ENCODE measurements around the gene CLIP3. TPM values are rescaled to one million over a fixed set of nuclear protein-coding genes. Genes with fewer than 3 reads are reported as not detected.

The CLIP3 gene
- polyA plus RNA-seq, 3 donors: 51.9 to 54.0 (median 53.7) TPM

Other genes starting within 250 kb of the CLIP3 start
- gene PRODH2, start 220.0 kb downstream of the CLIP3 start, polyA plus RNA-seq (ENCODE audit: insufficient read length in 3 of 3): 10 to 100 TPM; 28.7 to 50.1 (median 42.4) TPM
- gene NPHS1, start 180.4 kb downstream of the CLIP3 start, polyA plus RNA-seq (ENCODE audit: insufficient read length in 3 of 3): 100 to 1,000 TPM; 138 to 184 (median 158) TPM
- gene KIRREL2, start 176.0 kb downstream of the CLIP3 start, polyA plus RNA-seq (ENCODE audit: insufficient read length in 3 of 3): 10 to 100 TPM in 1 of 3 donors, 1 to 10 TPM in 2; 9.5 to 12.0 (median 9.6) TPM
- gene APLP1, start 164.3 kb downstream of the CLIP3 start, polyA plus RNA-seq (ENCODE audit: insufficient read length in 3 of 3): 10 to 100 TPM; 24.2 to 27.4 (median 27.3) TPM
- 1 to 10 TPM; 2.4 to 5.9 (median 3.6) TPM for gene NFKBID, start 132.3 kb downstream of the CLIP3 start, polyA plus RNA-seq (ENCODE audit: insufficient read length in 3 of 3)
- gene HCST, start 130.3 kb downstream of the CLIP3 start, polyA plus RNA-seq (ENCODE audit: insufficient read length in 3 of 3): 1 to 10 TPM; 3.3 to 5.4 (median 5.3) TPM
- gene TYROBP, start 124.6 kb downstream of the CLIP3 start, polyA plus RNA-seq (ENCODE audit: insufficient read length in 3 of 3): 10 to 100 TPM in 2 of 3 donors, 1 to 10 TPM in 1; 9.0 to 14.3 (median 11.9) TPM
- gene LRFN3, start 96.5 kb downstream of the CLIP3 start, polyA plus RNA-seq (ENCODE audit: insufficient read length in 3 of 3): 10 to 100 TPM in 2 of 3 donors, 1 to 10 TPM in 1; 8.2 to 13.9 (median 13.3) TPM
- 10 to 100 TPM; 10.6 to 15.7 (median 15.3) TPM for gene SDHAF1, start 37.7 kb downstream of the CLIP3 start, polyA plus RNA-seq (ENCODE audit: insufficient read length in 3 of 3)
- 10 to 100 TPM in 2 of 3 donors, 1 to 10 TPM in 1; 9.8 to 16.4 (median 11.8) TPM for gene SYNE4, start 24.1 kb downstream of the CLIP3 start, polyA plus RNA-seq (ENCODE audit: insufficient read length in 3 of 3)
- gene ALKBH6, start 18.7 kb downstream of the CLIP3 start, polyA plus RNA-seq (ENCODE audit: insufficient read length in 3 of 3): 10 to 100 TPM; 14.0 to 15.8 (median 15.4) TPM
- gene THAP8, start 21.4 kb upstream of the CLIP3 start, polyA plus RNA-seq (ENCODE audit: insufficient read length in 3 of 3): 10 to 100 TPM in 2 of 3 donors, 1 to 10 TPM in 1; 9.0 to 14.8 (median 13.9) TPM
- 1 to 10 TPM; 4.4 to 6.2 (median 5.0) TPM for gene WDR62, start 22.0 kb upstream of the CLIP3 start, polyA plus RNA-seq (ENCODE audit: insufficient read length in 3 of 3)
- gene OVOL3, start 78.3 kb upstream of the CLIP3 start, polyA plus RNA-seq (ENCODE audit: insufficient read length in 3 of 3): not detected
- 10 to 100 TPM; 46.2 to 58.4 (median 49.9) TPM for gene POLR2I, start 82.0 kb upstream of the CLIP3 start, polyA plus RNA-seq (ENCODE audit: insufficient read length in 3 of 3)
- gene TBCB, start 82.6 kb upstream of the CLIP3 start, polyA plus RNA-seq (ENCODE audit: insufficient read length in 3 of 3): 100 to 1,000 TPM; 107 to 146 (median 119) TPM
- 100 to 1,000 TPM; 522 to 608 (median 545) TPM for gene CAPNS1, start 107.2 kb upstream of the CLIP3 start, polyA plus RNA-seq (ENCODE audit: insufficient read length in 3 of 3)
- gene COX7A1, start 119.6 kb upstream of the CLIP3 start, polyA plus RNA-seq (ENCODE audit: insufficient read length in 3 of 3): 10 to 100 TPM; 16.5 to 30.8 (median 30.2) TPM
- gene ZNF565, start 181.8 kb upstream of the CLIP3 start, polyA plus RNA-seq (ENCODE audit: insufficient read length in 3 of 3): 1 to 10 TPM; 7.0 to 7.8 (median 7.0) TPM
- gene ZNF146, start 182.2 kb upstream of the CLIP3 start, polyA plus RNA-seq (ENCODE audit: insufficient read length in 3 of 3): 100 to 1,000 TPM; 123 to 168 (median 139) TPM